Limb (tissue), 2 donors: Measurements from ENCODE around the gene DLGAP1.

Experiments used
- DNase-seq, 2 donors: peaks; one replicate each; pipeline ENCODE4 v3.0.0-alpha.2; 2016; ENCODE audit errors: extremely low spot score in 2 of 2

The DLGAP1 gene

DNA sequence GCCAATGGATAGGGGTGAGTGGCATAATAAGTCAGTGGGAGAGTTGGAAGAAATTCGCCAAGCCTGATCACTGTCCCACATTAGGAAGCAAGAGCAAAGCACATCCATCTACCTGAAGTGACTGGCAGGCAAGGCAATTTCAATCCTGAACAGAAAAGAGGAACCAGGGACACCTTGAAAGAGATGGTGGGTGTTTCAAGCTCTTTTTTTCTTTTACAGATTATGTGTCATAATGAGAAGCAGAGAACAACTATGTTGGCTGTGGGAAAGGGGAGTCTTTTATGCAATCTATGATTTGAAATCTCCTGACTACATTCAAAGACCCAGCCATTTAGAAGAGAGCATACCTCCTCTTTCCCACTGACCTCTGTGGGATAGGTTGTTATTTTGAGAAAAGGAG lies 941.6 kb downstream of the DLGAP1 start:
- no peak for DNase-seq

DNA sequence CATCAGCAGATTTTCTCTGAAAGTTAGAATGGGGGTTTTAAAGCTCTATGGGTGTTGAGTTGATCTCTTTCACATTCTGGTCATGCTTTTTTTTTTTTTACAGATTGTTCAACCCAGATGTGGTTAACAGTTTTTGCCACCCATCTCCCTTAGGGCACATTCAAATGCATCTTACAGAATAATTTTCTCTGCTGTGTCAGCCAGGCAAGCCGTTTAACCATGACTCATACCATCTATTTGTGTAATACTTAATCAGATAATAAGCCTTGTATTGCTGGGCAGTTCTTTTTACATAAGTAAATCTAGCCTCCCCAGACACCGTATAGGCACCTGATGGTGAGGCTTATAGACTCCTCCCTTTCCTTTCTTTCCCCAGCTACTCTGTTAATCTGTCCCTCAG lies 943.1 kb downstream of the DLGAP1 start:
- no peak for DNase-seq

DNA sequence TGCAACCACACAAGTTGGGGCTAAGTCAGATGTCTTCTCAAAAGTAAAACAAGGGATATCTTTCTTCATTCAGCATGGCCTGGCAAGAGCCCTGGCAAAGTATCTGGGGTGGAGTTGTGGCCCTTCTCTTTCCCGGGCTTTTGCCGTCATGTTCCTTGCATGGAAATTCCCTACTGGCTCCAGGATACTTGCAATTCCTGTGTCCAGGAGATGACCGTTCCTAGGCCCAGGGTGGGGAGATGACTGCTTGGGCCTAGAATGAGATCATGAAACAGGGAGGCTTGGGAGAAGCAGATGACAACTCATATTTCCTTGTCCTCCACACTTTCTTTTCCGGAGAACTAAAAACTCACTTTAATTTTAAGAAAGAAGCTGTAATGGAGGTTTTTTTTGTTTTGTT lies 944.2 kb downstream of the DLGAP1 start:
- DNase-seq = no peak

DNA sequence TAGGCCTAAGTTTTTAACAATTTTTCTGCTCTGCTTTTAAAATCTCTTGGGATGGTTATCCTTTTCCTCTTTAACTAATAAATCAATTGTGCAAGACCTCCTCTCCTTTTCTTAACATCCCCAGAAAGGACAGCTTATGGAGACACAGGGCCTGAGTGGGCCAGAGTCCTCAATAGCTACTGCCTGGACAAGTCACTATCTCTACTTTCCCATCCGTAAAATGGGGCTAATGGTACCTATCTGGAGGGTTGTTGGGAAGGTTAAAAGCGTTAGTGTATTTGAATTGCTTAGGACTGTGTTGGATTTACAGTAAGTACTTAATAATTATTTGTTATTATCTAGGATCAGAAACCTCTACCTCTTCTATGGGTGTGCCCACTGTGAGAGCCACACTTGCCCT lies 945.1 kb downstream of the DLGAP1 start:
- no peak for DNase-seq

DNA sequence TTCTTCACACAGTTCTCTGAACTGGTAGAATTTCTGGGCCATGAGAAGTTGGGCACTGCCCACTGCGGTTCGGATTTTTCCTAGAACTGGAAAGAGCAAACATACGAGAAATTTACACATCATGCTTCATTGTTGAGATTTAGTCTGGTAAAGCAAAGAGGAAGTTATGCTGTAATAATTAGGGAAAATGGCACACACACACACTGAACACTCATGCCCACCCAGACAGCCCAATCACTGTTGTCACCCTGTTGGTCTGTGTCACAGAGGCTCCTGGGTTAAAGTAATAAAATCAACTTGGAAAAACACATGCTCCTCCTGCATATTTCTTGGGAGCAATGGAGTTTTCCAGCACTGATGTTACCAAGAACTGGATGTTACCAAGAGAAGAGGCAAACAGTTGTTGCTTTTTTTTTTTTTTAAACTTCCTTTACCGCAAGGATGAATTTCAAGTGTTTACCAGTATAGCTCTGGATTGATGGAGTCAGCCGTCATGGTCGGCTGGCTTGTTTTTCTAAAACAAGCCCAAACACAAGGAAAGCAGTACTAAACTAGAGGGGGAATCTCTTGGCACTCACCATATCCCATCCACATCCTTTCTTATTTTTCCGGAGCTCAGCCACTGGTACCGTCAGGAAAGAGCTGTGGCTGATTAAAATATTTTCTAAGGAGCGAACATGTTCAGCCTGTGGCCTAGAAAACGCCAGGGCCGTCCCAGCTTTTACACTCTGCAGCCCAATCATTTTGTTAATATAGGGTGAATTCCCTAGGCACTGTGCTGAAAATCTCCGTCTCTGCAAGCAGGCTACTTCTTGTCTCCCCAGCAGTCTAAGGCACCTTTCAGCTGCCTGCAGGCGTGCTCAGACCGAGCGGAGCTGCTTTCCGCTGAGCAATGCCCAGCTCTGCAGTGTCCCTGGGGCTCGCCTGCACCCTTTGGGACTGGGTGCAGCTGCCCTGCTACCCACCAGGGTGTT lies 946.2 kb downstream of the DLGAP1 start:
- DNase-seq = no peak

DNA sequence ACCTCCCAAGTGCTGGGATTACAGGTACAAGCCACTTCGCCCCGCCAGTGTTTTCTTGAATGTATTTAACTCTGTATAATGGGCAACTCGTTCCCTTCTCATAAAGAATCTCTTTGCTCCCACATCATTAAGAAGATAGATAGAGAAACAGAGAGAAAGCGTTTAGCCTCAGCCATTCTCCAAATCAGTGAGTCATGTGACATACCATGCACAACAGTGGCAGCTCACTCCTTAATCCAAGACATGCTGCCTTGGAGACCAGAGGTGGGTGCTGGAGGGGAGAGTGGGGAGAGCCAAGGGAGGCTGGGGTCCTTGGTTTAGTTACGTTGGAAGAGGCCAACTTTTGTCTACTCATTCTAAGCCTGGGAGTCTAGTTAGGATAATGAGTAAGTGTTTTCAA lies 950.5 kb downstream of the DLGAP1 start:
- no peak for DNase-seq

DNA sequence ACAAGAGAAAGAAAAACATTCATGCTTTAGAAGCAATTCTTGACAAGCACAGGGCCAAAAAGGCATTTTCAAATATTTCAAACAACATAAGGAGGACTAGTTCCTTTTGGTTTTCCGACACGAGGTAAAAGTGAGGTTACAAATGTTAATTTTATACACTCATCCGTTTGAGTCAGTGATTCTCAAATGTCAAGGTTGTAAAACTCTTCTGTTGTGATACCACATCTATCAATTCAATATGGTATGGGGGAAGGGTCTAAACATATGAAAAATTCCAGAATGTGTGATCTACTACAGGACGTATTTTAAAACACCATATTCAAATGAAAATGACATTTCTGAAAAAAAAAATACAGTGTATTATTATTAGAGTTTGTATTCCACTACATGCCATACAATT lies 952.5 kb downstream of the DLGAP1 start:
- DNase-seq = no peak

DNA sequence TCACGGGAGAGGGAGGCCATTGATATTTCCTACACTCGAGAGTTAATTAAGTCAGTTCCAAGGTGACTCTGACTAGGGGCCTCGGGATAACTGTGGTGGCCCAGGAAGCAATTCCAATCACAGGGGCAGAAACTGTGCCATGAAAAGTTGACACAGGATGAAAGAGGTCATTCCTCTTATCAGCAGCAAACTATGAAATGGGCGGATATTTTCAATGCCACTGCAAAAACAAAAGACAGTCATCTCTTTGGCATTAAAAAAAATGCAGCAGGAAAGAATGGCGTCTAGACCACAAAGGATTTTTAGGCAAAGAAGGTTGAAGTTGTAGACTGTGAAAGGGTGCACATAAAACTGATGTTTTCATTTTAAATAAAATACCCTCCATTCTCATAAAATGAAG lies 955.1 kb downstream of the DLGAP1 start:
- DNase-seq = no peak

DNA sequence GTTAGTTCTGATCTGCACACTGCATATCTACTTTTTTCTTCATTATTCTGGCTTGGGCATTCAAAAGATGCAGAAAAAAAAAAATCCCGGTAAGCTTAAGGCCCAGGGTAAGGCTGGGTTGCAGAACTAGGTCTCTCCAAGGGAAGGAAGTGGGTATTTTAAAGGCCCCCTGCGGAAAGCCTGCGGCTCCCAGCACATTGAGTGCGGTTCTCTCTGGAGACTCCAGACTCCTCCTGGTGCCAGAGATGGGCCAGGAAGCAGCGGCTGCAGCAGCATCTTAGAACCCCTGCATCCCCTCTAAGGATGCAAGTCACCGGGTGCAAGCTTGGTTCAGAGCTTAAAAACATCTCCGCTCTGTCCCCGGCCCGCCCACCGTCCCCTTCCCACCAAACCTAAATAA lies 955.6 kb downstream of the DLGAP1 start:
- no peak for DNase-seq

DNA sequence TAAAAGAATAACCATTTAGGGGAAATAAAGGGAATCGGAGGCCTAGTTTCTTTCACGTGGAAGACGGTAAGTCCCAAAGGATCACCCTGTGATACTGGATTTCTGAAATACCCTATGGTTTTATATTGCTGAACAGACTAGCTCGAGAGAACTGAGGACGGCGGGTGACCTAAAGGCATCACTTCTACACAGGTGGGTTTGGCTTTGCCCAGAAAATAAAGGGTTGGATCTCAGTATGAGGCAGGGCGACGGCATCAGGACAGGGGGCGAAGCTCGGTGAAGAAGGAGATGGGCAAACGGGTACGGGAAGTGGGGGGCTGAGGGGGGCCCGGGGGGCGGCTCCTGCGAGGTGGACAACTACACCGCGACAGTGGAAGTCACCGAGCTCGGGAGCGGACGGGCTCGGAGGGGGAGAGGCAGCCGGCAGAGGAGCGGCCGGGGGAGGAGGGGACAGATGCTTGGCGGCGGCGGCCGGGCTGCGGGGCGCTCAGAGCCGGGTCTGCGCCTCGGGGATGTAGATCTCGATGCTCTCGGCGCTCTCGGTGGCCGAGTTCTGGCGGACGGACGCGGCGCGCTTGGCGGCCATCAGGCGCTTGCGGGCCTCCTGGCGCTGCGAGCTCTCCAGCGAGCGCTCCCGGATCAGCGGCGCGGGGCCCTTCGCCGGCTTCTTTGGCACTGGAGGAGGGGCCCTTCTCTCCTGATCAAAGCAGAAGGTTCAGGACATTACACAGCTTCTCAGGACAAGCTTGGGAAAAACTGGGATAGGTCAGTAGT lies 956.2 kb downstream of the DLGAP1 start:
- DNase-seq = peak; percentile 38 to 75

DNA sequence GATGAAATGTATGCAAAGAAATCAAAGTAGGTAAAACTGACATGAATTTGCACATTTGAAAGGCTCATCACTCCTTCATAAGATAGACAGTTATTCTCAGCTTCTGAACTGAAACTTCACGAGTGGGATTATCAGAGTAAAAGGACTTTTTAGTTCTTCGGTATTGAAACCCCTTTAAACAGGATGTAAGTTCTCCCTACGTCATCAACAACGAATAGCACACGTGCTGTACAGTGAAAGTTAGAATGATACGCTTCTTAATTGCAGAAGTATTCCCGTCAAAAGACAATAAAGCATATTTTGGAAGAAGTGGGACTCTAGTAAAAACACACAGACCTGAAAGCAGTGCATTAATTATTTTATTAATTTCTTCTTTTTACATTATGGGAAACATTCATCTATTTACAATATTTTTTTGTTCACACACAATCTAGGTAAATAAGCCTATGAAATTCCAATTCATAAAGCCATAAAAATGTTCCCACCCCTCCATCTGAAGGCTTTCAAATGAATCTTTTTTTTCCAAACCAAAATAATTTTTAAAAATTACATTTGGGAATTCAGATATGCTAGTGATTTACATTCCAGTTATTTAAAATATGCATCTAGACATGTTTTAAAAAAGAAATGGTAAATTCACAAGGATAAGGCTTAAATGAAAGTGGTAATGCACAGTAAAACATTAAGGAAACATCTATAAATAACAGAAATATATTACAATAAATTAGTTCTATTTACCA lies 959.2 kb downstream of the DLGAP1 start:
- no peak for DNase-seq

DNA sequence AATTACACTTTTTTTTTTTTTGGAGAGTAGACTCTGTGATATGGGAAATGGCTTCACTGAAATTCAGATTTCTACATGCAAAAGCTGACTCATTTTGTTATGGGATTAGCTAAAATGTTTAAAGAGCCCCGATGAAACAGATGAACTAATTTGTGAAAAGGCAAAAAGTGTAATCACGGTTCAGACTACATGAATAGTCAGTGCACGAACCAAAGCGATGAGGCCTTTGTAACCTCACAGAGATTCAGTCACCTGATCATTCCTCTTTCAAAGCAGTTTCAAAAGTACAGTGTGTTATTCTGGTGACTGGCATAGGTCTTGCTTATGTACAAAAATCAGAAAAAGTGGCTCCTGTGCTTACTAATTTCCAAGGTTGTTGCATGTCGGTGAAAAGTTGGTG lies 960.5 kb downstream of the DLGAP1 start:
- no peak for DNase-seq

DNA sequence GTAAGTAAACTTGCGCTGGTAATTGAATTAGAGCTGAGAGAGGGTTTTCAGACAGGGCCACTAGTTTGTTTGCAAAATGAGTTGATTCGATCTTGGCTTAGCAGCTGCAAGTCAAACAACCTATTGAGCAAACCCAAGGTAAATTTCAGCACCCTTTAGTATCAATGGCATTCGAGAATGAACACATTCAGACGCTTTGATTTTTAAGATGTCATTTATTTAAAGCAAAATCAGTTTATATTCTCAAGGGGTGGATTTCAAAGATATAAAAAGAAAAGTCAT lies 960.9 kb downstream of the DLGAP1 start:
- no peak for DNase-seq

DNA sequence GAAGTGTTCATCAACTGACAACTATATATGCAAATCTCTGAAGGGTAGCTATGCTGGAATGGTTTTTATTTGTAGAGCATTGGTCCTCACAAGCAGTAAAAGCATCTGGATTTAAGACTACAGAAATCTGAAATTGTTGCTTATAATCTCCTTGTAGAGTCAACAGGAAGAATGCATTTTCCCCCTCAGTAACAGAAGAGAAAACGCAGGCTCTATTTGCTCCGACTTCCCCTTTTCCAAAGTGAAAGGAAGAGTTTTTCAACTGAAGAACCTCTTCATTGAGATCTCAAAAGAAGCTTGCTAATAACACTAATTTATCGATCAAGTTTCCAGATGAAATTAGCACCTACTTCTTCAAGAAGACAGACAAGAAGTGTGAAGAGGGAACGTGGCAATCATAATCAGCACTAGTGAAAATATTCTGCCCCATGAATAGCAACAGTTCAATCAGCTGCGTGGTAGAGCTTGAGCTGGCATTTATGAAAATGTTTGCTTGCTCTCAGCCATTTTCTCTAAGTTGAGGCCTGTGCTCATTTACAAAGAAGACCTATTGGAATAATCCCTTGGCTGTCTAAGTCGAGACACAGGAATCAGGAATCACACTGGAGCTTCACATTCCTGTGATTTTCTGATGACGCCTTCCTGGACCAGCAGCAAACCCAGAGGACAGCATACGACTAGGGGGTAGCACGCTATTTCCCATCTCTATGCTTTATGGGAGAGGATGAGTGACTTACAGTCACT lies 961.4 kb downstream of the DLGAP1 start:
- DNase-seq = no peak

DNA sequence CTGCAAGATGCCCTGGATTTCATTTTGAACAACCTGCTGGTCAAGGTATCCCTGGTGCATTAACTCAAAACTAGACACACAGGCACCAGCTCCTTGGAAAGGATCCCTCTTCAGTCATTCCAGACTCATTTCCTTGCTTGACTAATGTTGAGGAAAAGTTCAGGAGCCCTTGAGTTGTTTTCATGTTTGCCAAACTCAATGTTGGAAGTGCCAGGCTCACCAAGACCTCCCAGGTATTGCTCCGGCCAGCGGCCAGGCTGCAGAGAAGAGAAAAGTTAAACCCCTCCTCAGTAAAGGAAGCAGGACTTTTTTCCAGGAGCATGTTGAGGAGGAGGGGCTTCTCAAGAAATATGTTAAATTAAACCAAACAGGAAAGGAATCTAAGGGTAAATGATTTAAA lies 962.4 kb downstream of the DLGAP1 start:
- DNase-seq = no peak

DNA sequence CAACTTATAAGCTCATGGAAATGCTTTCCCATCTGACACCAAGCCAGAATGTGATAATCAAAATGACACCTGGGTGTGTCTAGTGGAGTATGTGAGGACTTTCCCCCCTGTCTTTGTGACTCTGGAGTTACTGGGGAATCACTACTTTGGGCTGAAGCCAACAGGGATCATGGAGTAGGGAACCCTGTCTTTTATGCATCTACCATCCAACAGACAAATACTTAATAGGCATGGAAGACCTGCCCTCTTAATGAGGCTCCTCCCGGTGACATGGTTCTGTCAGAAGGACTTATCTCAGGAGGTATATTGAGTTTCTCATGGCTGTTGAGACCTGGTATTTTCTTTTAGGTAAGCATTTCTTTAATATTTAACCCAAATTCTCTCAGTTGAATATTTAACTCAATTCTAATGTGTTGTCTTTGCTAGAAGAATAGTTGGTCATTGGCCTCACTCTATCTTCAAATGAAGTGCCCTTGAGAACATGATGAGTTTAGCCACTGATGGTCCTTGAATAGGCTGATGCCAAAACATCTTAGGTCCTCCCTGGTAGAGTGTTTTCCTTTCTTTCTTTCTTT lies 963.0 kb downstream of the DLGAP1 start:
- no peak for DNase-seq

DNA sequence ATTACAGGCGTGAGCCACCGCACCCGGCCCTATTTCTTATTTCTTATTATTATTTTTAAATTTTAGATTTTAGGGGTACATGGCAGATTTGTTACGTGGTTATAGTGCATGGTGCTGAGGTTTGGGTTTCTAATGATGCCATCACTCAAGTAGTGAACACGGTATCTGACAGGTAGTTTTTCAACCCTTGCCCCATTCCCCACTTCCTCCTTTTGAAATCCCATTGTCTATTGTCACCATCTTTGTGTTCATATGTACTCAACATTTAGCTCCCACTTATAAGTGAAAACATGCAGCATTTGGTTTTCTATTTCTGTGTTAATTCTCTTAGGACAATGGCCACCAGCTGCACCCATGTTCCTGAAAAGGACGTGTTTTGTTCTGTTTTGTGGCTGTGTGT lies 965.6 kb downstream of the DLGAP1 start:
- no peak for DNase-seq

DNA sequence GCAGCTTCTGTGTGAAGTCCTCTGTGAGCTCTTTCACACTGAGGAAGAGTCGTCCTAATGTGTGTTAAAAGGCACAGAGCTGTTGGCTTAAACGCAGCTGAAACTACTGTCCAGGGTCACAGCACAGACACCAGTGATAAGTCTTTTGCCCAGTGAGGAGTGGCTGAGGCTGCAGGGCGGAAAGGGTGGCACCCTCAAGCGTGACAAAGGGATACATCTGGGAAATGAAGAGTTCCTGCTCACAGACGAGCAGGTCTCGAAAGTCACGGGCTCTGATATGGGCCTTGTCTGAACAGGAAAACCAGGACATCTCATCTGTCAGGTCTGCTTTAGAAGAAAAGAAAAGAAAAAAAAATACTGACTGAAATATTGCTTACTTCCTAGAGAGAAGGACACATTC lies 968.6 kb downstream of the DLGAP1 start:
- DNase-seq = no peak

DNA sequence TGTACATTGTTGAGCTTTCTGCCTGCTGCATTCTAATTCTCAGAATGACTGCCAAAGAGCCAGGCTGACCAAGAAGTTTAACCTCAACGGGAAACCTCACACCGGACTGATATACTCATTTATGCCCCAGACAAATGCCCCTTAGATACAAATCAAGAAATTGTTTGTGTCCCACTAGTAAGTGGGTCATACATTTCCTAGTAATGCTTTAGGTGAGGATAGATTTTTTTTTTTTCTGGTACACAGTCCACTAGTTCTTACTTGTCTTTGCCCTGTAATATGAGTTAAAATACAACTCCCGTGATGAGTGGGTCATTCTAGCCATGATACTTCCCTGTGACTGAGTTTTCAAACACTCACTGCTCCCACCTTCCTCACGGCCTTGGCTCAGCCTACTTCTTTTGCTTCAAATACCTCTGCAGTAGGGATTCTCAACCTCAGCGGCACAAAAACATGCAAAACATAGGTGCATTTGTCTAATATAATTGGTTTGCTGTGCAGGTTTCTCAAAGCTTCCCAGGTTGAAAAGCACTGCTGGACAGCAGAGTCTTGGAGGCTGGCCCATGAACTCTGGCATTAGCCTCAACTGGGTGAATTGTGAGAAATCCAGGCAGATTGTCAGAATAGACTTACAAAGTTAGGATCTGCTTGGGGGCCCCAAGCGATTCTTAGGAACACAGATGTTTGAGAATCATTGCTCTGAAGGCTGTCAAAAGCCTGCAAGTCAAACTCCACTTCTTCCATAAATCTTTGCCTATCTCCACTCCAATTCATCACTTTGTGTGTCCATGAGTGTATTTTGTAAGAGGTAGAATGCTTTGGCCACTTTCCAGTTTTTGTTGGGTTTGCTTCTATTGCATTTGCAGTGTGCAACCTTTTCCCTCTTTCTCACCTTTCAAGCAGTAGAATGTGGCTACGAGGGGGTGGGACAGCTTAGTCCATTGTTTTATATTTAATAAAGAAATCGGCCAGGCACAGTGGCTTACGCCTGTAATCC lies 969.7 kb downstream of the DLGAP1 start:
- no peak for DNase-seq

DNA sequence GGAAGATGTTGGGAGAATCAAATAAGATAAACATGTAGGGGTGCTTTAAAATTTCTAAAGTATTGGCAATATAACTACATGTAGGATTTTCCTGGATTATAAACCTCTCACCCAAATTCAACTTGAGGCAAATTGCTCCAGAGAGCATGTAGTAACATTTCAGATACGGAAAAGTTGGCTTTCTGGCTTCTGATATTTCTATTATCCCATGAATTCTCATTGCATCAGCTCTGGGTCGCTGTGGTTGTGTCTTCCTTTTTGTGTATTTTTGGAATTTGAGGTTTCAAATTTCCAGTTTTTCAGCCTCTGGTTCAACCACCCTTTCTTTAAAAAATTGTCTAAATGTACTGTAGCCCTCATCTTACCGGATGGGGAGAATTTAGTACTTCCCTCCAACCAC lies 972.8 kb downstream of the DLGAP1 start:
- no peak for DNase-seq
